WTC11 (cell line): ENCODE results near the gene NEO1.

Experiments
- NFE2L1 ChIP-seq: sonication (generic); formaldehyde crosslinking; IDR thresholded peaks from 2 replicates; pipeline ENCODE4 v1.8.1; 2023; ENCODE audit warnings: missing genetic modification reagents
- ZBTB21 ChIP-seq: sonication (generic); formaldehyde crosslinking; IDR thresholded peaks from 2 replicates; pipeline ENCODE4 v1.8.1; 2023; ENCODE audit warnings: mild to moderate bottlenecking, missing genetic modification reagents, borderline replicate concordance
- TF ChIP-seq, protein P1 (sequence below): fragments of 200-600 bp; IDR thresholded peaks from 2 replicates; pipeline ENCODE4 v1.8.0; 2022; ENCODE audit warnings: antibody characterized with exemption

DNA sequence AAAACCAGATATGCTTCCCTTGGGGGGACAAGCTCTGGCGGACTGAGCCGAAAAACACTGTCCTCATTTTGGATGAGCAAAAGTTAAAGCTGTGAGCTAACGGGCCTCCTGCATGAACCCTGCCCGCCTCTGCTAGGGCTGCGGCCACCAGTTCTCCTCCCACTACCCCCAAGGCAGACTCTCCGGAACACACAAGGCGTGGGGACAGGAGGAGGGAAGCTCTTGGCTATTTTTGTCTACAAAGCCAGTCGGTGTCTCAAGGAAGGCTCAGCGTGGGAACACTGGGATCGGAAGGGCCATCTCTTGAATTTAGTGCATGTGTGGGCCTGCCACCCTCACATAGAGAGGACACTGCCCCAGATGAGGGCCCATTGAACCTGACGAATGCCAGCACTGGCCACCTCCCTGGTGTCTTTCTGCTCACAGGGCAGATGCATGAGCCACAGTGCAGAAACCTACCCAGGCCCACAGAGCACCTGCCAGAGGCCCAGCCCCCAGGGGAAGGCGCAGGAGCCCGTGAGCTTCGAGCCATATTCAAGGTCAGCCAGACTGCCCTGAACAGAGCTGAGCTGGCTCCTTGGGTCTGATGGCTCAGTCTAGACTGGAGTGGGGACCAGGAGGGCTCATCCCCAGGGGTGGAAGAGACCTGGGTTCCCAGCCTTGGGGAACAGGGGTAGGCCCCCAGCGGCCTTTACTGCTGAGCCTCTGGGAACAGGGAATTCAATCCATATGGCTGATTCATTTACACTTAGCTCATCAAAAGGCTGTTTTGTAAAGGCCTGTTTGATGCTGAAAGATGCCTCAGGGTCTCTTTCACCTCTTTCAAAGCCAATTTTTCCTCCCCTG lies 278.2 kb downstream of the NEO1 start:
- TF ChIP-seq, protein P1, sequence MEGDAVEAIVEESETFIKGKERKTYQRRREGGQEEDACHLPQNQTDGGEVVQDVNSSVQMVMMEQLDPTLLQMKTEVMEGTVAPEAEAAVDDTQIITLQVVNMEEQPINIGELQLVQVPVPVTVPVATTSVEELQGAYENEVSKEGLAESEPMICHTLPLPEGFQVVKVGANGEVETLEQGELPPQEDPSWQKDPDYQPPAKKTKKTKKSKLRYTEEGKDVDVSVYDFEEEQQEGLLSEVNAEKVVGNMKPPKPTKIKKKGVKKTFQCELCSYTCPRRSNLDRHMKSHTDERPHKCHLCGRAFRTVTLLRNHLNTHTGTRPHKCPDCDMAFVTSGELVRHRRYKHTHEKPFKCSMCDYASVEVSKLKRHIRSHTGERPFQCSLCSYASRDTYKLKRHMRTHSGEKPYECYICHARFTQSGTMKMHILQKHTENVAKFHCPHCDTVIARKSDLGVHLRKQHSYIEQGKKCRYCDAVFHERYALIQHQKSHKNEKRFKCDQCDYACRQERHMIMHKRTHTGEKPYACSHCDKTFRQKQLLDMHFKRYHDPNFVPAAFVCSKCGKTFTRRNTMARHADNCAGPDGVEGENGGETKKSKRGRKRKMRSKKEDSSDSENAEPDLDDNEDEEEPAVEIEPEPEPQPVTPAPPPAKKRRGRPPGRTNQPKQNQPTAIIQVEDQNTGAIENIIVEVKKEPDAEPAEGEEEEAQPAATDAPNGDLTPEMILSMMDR = no peak
- TF ChIP-seq ZBTB21 (CRISPR knock-in tag) (no peak), NFE2L1 (CRISPR knock-in tag) (no peak)
